ENCODE data around the gene ASPHD1.
"Not testable (repeated sequence)": the region's sequence is repeated elsewhere in the genome, so short reads cannot be mapped to it uniquely, and the experiment has no call there.

ASPHD1 gene

GRCh38 chr16:29878172-29878571 is 22.1 kb upstream of the ASPHD1 start:
- DNase-seq = no peak

- DNase-seq = no peak
Observed at GRCh38 chr16:29881050-29881449, 19.2 kb upstream of the ASPHD1 start.

- no peak for DNase-seq
Observed at GRCh38 chr16:29883987-29884386, 16.3 kb upstream of the ASPHD1 start.

GRCh38 chr16:29889372-29889771 is 10.9 kb upstream of the ASPHD1 start:
- DNase-seq = not testable (repeated sequence)

GRCh38 chr16:29891525-29892457 is 8.5 kb upstream of the ASPHD1 start:
- DNase-seq = no peak

GRCh38 chr16:29892458-29892813 is 7.9 kb upstream of the ASPHD1 start:
- no peak for DNase-seq

GRCh38 chr16:29893553-29893952 is 6.7 kb upstream of the ASPHD1 start:
- DNase-seq = no peak

GRCh38 chr16:29894352-29894751 is 5.9 kb upstream of the ASPHD1 start:
- DNase-seq = no peak

GRCh38 chr16:29896841-29897240 is 3.4 kb upstream of the ASPHD1 start:
- no peak for DNase-seq

- DNase-seq = no peak
Observed at GRCh38 chr16:29897333-29897732, 3.0 kb upstream of the ASPHD1 start.

- DNase-seq = no peak
Observed at GRCh38 chr16:29898135-29898803, 2.0 kb upstream of the ASPHD1 start.

GRCh38 chr16:29898804-29899515 is 1.3 kb upstream of the ASPHD1 start:
- DNase-seq = no peak

- DNase-seq = peak; percentile 88
Observed at GRCh38 chr16:29899516-29900101, 679 bp upstream of the ASPHD1 start, which contains the start of gene SEZ6L2. Gene SEZ6L2, minus strand, starts transcription at chr16:29899550. Its CDS starts 531 bp downstream, at chr16:29899019.

- DNase-seq = no peak
Observed at GRCh38 chr16:29900888-29901606, 759 bp downstream of the ASPHD1 start.

GRCh38 chr16:29901607-29901945 is 1.3 kb downstream of the ASPHD1 start:
- no peak for DNase-seq

GRCh38 chr16:29903590-29903989 is 3.3 kb downstream of the ASPHD1 start:
- no peak for DNase-seq

GRCh38 chr16:29904947-29905346 is 4.7 kb downstream of the ASPHD1 start:
- no peak for DNase-seq

- DNase-seq = no peak
Observed at GRCh38 chr16:29905668-29906067, 5.4 kb downstream of the ASPHD1 start.

GRCh38 chr16:29906520-29907244 is 6.4 kb downstream of the ASPHD1 start:
- DNase-seq = no peak

- DNase-seq = no peak
Observed at GRCh38 chr16:29907973-29908372, 7.7 kb downstream of the ASPHD1 start.

GRCh38 chr16:29908719-29909220 is 8.5 kb downstream of the ASPHD1 start:
- DNase-seq = no peak

- no peak for DNase-seq
Observed at GRCh38 chr16:29909391-29909790, 9.1 kb downstream of the ASPHD1 start.
